ENCODE data around the gene TNNC1. TPM values are rescaled to one million over a fixed set of nuclear protein-coding genes. Genes with fewer than 3 reads are reported as not detected.

The TNNC1 gene
- 0.88 TPM for total RNA-seq

GRCh38 chr3:52453496-52454249 is at the start of gene TNNC1:
Gene TNNC1, minus strand, starts transcription at chr3:52454041. Its CDS starts 26 bp downstream, at chr3:52454015.
- ATAC-seq, result no peak

DNA sequence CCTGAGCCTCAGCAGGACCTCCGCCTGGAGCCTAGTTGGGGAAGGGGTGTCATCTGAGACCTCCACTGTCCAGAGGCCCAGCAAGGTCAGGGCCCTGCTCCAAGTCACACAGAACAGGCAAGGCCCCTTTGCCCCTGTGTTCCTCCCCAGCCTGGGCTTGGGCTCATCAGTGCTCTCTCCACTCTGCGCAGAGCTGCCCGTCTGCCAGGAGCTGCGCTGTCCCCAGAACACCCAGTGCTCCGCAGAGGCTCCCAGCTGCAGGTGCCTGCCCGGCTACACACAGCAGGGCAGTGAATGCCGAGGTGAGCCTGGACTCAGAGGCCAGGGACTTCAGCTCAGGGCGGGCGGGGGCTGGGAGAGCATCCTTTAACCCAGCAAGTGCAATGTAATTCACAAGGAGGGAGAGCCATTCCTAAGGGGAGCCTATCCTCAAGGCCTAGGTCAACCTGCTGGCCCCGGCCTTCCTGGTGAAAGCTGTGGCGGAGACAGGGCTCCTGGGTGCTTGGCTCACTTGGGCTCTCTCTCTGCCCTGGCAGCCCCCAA is 49.0 kb upstream of the TNNC1 start:
- ATAC-seq, result no peak

- ATAC-seq, result no peak
These were observed 48.2 kb upstream of the TNNC1 start for GRCh38 chr3:52502001-52502400.

- ATAC-seq, result no peak
These were observed 47.2 kb upstream of the TNNC1 start for GRCh38 chr3:52501046-52501445.

- no peak for ATAC-seq
These were observed 44.6 kb upstream of the TNNC1 start for GRCh38 chr3:52498137-52499054.

DNA sequence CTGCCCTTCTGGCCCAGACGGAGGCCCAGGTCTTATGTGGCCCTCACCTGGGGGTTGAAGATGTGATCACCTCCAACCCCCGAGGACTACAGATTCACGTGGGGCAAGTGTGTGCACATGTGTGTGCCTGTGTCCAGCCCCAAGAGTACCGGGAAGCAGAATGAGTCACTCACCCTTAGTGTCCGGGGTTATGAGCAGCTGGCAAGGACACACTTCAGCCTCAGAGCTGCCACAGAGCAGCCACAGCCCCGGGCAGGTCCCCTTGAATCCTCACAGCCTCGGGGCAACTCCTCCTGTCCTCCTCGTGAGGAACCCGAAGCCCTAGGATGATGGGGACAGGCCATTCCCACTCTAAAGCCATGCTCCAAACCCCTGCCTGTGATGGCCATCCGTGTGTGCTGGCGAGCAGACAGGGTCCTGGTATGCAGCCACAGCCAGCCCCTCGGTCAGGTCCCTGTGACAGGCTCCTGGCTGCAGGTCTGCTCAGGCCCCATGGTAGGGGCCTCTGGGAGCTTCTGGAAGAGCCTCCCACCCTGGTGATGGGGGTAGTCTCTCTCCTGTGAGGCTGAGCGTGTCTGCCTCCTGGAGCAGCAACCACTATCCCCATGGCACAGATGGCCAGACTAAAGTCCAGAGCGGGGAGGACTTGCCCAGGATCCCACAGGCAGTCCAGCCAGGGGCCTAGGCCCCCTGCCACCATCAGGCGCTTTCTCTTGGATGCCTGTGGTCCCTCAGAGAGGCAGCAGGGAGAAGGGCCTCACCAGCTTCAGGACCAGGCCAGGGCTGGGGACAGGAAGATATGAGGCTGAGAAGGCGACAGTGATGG is 42.1 kb upstream of the TNNC1 start:
- ATAC-seq, result peak; percentile 72

DNA sequence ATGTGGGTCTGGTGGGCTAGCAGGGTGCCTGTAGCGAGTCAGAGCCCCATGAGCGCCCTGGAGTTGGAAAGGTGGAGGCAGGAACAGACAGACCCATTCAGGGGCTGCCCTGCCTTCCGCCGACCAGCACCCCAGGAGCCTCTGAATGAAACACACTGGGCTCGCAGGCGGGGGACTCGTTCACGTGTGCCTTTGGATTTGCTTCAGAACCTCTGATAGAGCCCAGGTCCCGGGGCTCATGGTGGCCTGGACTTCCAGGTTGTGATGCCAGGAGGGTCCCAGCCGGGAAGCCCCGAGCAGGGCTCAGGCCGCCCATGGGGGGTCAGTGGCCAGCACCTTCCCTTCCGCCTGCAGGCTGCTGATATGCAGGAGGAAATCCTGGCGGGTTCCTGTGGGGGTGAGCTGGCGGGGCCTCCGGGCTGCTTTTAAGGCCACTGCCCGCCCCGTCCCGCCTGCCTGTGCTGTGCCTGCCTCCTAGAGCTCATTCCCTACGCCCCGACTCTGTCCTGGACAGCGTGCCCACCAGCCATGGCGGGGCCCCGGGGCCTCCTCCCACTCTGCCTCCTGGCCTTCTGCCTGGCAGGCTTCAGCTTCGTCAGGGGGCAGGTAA is 41.1 kb upstream of the TNNC1 start, which contains the start of gene STAB1:
Gene STAB1, plus strand, starts transcription at position 453 of the 610 bp plus-strand sequence. Its CDS starts 76 bp downstream, at position 529.
- ATAC-seq, result peak; percentile 39

- no peak for ATAC-seq
These were observed 40.6 kb upstream of the TNNC1 start for GRCh38 chr3:52494445-52494844.

GRCh38 chr3:52493232-52494017 is 39.6 kb upstream of the TNNC1 start:
- ATAC-seq, result no peak

DNA sequence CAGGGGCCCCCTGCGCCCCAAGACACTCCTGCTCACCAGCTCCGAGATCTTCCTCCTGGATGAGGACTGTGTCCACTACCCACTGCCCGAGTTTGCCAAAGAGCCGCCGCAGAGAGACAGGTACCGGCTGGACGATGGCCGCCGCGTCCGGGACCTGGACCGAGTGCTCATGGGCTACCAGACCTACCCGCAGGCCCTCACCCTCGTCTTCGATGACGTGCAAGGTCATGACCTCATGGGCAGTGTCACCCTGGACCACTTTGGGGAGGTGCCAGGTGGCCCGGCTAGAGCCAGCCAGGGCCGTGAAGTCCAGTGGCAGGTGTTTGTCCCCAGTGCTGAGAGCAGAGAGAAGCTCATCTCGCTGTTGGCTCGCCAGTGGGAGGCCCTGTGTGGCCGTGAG is 38.2 kb upstream of the TNNC1 start:
- no peak for ATAC-seq

- ATAC-seq, result peak; percentile 3
These were observed 37.2 kb upstream of the TNNC1 start for GRCh38 chr3:52490939-52491526.

GRCh38 chr3:52490035-52490938 is 36.4 kb upstream of the TNNC1 start:
- ATAC-seq, result no peak

GRCh38 chr3:52489453-52489852 is 35.6 kb upstream of the TNNC1 start:
- ATAC-seq, result no peak

GRCh38 chr3:52488746-52489145 is 34.9 kb upstream of the TNNC1 start:
- ATAC-seq, result no peak

GRCh38 chr3:52487788-52488691 is 34.2 kb upstream of the TNNC1 start:
- ATAC-seq, result no peak

- ATAC-seq, result no peak
These were observed 33.4 kb upstream of the TNNC1 start for GRCh38 chr3:52487050-52487787.

DNA sequence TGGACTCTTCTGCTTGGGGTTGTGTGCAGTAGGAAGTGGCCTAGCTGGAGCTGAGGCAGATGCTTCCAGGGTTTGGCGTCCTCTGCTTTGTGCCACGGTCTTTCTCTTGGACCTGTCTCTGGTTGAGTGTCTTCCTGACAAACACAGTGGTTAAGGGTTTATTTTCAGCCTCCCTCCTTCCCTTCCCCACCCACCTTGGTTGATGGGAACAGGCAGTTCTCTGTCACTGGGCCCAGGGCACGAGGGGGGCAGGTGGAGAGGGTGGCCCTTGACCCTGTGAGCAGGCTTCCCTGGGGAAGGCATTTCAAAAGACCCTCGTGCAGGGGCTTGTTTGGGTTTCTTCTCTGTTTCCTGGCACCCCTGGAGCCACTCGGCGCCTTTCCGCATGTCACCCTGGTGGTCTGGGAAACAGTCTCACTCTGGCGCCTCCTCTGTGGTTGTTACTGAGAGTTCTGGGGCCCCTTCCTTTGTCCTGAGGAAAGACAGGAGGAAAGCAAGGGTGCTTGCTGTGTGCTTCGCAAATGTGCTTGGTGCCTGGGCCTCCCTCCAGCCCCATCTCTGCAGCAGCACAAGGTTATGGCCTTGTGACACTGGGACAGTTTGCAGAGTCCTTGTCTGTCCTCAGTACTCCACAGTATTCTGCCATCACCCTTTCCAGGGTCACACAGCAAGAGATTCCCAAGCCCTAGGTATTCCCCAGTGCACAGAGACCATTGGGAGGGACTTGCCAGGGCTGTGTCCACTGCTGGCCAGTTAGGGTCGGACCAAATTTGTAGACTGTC is 31.0 kb upstream of the TNNC1 start:
- ATAC-seq, result no peak
